ENCODE data around the gene ITGAD.

- no peak for TF ChIP-seq POLR2A (IDR thresholded peaks at IDR 0.05; ENCODE audit: low read depth, low read length)
- no peak for TF ChIP-seq EZH2 (IDR thresholded peaks at IDR 0.05; ENCODE audit: borderline replicate concordance, low read depth, low read length, severe bottlenecking)
- TF ChIP-seq MYC (IDR thresholded peaks at IDR 0.05; ENCODE audit: low read depth, low read length), result no peak
- no peak for TF ChIP-seq MAX (IDR thresholded peaks at IDR 0.05; ENCODE audit: insufficient read depth, insufficient read length)
- no peak for TF ChIP-seq CTCF (IDR thresholded peaks at IDR 0.05; ENCODE audit: extremely low read depth in 1 of 2, insufficient read depth in 1 of 2, low read depth in 1 of 2, low read length in 2 of 2)
- TF ChIP-seq JUN (IDR thresholded peaks at IDR 0.05; ENCODE audit: borderline replicate concordance, insufficient read depth, insufficient read length, low read depth), result no peak
These were observed 16.3 kb downstream of the ITGAD start for GRCh38 chr16:31409433-31409832.

Measured in endothelial cell of umbilical vein (primary cell).